Measurements from ENCODE around the gene AQP3. TPM values are rescaled to one million over a fixed set of nuclear protein-coding genes. Genes with fewer than 3 reads are reported as not detected.

The AQP3 gene
- total RNA-seq, 1 experiment from 2014 or later: 1.0 TPM

DNA sequence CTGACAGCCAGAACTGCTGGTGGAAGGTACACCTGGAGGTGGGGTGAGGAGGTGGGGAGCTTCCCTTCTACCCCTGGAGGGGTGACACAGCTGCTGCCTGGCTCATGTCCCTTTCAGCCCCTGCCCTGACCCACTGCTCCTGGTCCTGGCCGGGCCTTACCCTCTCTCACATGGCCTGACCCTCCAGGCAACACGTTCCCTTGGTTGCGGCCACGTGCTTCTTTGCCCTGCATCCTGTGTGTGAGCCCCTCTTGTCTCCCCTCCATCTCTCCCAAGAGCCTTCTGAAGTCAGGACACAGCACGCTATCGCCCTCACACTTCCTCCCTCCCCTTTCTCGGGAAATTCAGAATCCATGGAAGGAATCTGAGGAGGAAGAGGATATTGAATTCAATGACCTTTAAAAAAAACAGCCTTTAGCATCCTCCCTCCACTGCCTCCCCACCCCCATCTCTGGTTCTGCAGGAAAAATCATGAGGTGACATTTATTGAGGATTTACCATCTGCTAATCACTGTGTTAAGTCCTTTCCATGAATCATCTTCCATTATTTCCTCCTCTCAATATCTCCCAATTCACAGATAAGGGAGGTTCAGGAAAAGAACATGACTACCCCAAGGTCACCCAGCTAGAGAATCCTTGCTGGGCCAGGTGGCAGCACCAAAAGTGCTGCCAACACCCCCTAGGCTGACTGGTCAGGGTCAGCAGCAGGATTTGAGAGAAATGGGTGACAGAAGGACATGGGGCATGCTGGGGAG, 8.3 kb downstream of the AQP3 start:
- TF ChIP-seq SIN3A (IDR thresholded peaks at IDR 0.05; ENCODE audit: borderline replicate concordance, insufficient read depth, low read depth, low read length): no peak
- TF ChIP-seq, protein P1, sequence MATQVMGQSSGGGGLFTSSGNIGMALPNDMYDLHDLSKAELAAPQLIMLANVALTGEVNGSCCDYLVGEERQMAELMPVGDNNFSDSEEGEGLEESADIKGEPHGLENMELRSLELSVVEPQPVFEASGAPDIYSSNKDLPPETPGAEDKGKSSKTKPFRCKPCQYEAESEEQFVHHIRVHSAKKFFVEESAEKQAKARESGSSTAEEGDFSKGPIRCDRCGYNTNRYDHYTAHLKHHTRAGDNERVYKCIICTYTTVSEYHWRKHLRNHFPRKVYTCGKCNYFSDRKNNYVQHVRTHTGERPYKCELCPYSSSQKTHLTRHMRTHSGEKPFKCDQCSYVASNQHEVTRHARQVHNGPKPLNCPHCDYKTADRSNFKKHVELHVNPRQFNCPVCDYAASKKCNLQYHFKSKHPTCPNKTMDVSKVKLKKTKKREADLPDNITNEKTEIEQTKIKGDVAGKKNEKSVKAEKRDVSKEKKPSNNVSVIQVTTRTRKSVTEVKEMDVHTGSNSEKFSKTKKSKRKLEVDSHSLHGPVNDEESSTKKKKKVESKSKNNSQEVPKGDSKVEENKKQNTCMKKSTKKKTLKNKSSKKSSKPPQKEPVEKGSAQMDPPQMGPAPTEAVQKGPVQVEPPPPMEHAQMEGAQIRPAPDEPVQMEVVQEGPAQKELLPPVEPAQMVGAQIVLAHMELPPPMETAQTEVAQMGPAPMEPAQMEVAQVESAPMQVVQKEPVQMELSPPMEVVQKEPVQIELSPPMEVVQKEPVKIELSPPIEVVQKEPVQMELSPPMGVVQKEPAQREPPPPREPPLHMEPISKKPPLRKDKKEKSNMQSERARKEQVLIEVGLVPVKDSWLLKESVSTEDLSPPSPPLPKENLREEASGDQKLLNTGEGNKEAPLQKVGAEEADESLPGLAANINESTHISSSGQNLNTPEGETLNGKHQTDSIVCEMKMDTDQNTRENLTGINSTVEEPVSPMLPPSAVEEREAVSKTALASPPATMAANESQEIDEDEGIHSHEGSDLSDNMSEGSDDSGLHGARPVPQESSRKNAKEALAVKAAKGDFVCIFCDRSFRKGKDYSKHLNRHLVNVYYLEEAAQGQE (IDR thresholded peaks at IDR 0.05; ENCODE audit: insufficient read depth in 1 of 2, low read depth in 2 of 2, low read length in 1 of 2): no peak
- TF ChIP-seq, protein P2, sequence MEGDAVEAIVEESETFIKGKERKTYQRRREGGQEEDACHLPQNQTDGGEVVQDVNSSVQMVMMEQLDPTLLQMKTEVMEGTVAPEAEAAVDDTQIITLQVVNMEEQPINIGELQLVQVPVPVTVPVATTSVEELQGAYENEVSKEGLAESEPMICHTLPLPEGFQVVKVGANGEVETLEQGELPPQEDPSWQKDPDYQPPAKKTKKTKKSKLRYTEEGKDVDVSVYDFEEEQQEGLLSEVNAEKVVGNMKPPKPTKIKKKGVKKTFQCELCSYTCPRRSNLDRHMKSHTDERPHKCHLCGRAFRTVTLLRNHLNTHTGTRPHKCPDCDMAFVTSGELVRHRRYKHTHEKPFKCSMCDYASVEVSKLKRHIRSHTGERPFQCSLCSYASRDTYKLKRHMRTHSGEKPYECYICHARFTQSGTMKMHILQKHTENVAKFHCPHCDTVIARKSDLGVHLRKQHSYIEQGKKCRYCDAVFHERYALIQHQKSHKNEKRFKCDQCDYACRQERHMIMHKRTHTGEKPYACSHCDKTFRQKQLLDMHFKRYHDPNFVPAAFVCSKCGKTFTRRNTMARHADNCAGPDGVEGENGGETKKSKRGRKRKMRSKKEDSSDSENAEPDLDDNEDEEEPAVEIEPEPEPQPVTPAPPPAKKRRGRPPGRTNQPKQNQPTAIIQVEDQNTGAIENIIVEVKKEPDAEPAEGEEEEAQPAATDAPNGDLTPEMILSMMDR (IDR thresholded peaks at IDR 0.05): no peak
- TF ChIP-seq POLR2AphosphoS5 (IDR thresholded peaks at IDR 0.05; ENCODE audit: low read depth, low read length): no peak
- TF ChIP-seq TCF7L2 (IDR thresholded peaks at IDR 0.05; ENCODE audit: low read depth, low read length): no peak
- intact Hi-C loops (cut with micrococcal nuclease; ENCODE audit: unreplicated experiment): no loop called here
- Histone ChIP-seq H3K36me3 (ENCODE audit: control insufficient read depth, insufficient read depth, low read length) (no peaks in the 10 kb centered on the region), H3K27ac (ENCODE audit: low read length) (no peak overlapping the region), H3K9me3 (ENCODE audit: control insufficient read depth, insufficient read depth, low read depth, low read length) (no peaks in the 10 kb centered on the region), H3K27me3 (ENCODE audit: control insufficient read depth, insufficient read depth, low read length) (no peaks in the 10 kb centered on the region), H3K4me3 (ENCODE audit: low read depth in 2 of 2, low read length in 2 of 2) (no peak overlapping the region), H3K4me1 (ENCODE audit: control insufficient read depth, insufficient read depth, low read length) (0 out of 2 replicates have a peak, but pooled peaks cover 3% of the 10 kb centered on the region)
- ATAC-seq (no peak), DNase-seq (ENCODE audit: low read depth, low spot score) (no peak)
- POLR2A ChIA-PET: interaction anchor here (0.6 kb wide), 1 partner anchor 45 kb away, joined by 5 read pairs; no protein-coding TSS in a partner anchor
- in situ Hi-C loops (cut with HindIII; ENCODE audit: low pct_unique_long_range_greater_than_20kb, low sequenced_read_pairs): no loop called here
- CTCF ChIA-PET: interaction anchor here (0.6 to 0.7 kb wide), 2 partner anchors 22 to 176 kb away, joined by 4 to 6 read pairs; no protein-coding TSS in a partner anchor
- no TSS peak for BruUV-seq (replicated peaks)

DNA sequence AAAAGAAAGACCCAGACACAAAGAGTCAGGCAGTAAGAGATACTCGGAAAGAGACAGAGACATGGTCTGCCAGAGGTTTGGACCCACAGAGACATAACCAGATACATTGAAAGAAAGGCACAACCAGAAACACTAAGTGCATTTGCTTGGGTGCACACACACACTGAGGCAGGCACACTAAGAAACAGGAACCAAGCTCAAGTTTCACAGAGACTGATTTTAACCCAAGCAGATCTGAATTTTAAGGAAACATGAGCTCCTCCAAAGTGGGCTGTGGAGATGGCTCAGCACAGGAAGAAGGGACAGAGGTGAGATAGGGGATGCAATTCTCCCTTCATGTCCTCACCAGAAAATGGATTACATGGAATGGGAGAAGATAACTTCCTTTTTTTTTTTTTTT, 9.5 kb downstream of the AQP3 start:
- CTCF ChIA-PET: no interaction called here
- Histone ChIP-seq H3K27ac (ENCODE audit: low read length) (no peak overlapping the region), H3K4me3 (ENCODE audit: low read depth in 2 of 2, low read length in 2 of 2) (no peak overlapping the region), H3K4me1 (ENCODE audit: control insufficient read depth, insufficient read depth, low read length) (0 out of 2 replicates have a peak, but pooled peaks cover under 1% of the 10 kb centered on the region), H3K36me3 (ENCODE audit: control insufficient read depth, insufficient read depth, low read length) (no peaks in the 10 kb centered on the region), H3K27me3 (ENCODE audit: control insufficient read depth, insufficient read depth, low read length) (no peaks in the 10 kb centered on the region), H3K9me3 (ENCODE audit: control insufficient read depth, insufficient read depth, low read depth, low read length) (no peaks in the 10 kb centered on the region)
- ATAC-seq (no peak), DNase-seq (ENCODE audit: low read depth, low spot score) (no peak)
- POLR2A ChIA-PET: no interaction called here
- intact Hi-C loops (cut with micrococcal nuclease; ENCODE audit: unreplicated experiment): no loop called here
- no TSS peak for BruUV-seq (replicated peaks)
- in situ Hi-C loops (cut with HindIII; ENCODE audit: low pct_unique_long_range_greater_than_20kb, low sequenced_read_pairs): no loop called here
- TF ChIP-seq, protein P1 (IDR thresholded peaks at IDR 0.05; ENCODE audit: insufficient read depth in 1 of 2, low read depth in 2 of 2, low read length in 1 of 2): no peak
- TF ChIP-seq, protein P2 (IDR thresholded peaks at IDR 0.05): no peak
- TF ChIP-seq POLR2AphosphoS5 (IDR thresholded peaks at IDR 0.05; ENCODE audit: low read depth, low read length) (no peak), TCF7L2 (IDR thresholded peaks at IDR 0.05; ENCODE audit: low read depth, low read length) (no peak), SIN3A (IDR thresholded peaks at IDR 0.05; ENCODE audit: borderline replicate concordance, insufficient read depth, low read depth, low read length) (no peak)
